ENCODE data around the gene FXYD2.

Gene FXYD2

GRCh38 chr11:117843666-117844484, 19.3 kb upstream of the FXYD2 start:
- no peak overlapping the region for H3K4me3 Mint-ChIP-seq
- H3K9me3 Mint-ChIP-seq = no peaks in the 10 kb centered on the region
- TF ChIP-seq, protein P1, sequence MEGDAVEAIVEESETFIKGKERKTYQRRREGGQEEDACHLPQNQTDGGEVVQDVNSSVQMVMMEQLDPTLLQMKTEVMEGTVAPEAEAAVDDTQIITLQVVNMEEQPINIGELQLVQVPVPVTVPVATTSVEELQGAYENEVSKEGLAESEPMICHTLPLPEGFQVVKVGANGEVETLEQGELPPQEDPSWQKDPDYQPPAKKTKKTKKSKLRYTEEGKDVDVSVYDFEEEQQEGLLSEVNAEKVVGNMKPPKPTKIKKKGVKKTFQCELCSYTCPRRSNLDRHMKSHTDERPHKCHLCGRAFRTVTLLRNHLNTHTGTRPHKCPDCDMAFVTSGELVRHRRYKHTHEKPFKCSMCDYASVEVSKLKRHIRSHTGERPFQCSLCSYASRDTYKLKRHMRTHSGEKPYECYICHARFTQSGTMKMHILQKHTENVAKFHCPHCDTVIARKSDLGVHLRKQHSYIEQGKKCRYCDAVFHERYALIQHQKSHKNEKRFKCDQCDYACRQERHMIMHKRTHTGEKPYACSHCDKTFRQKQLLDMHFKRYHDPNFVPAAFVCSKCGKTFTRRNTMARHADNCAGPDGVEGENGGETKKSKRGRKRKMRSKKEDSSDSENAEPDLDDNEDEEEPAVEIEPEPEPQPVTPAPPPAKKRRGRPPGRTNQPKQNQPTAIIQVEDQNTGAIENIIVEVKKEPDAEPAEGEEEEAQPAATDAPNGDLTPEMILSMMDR (IDR thresholded peaks at IDR 0.05; ENCODE audit: unreplicated experiment in 3 of 3) = peak; percentile 94 to 98 (median 95)
- H3K27ac Mint-ChIP-seq = no peak overlapping the region
- peaks cover 16% of the 10 kb centered on the region for H3K36me3 Mint-ChIP-seq (ENCODE audit: low read depth)
- no peaks in the 10 kb centered on the region for H3K4me1 Mint-ChIP-seq
- H3K27me3 Mint-ChIP-seq (ENCODE audit: low read depth) = no peaks in the 10 kb centered on the region

DNA sequence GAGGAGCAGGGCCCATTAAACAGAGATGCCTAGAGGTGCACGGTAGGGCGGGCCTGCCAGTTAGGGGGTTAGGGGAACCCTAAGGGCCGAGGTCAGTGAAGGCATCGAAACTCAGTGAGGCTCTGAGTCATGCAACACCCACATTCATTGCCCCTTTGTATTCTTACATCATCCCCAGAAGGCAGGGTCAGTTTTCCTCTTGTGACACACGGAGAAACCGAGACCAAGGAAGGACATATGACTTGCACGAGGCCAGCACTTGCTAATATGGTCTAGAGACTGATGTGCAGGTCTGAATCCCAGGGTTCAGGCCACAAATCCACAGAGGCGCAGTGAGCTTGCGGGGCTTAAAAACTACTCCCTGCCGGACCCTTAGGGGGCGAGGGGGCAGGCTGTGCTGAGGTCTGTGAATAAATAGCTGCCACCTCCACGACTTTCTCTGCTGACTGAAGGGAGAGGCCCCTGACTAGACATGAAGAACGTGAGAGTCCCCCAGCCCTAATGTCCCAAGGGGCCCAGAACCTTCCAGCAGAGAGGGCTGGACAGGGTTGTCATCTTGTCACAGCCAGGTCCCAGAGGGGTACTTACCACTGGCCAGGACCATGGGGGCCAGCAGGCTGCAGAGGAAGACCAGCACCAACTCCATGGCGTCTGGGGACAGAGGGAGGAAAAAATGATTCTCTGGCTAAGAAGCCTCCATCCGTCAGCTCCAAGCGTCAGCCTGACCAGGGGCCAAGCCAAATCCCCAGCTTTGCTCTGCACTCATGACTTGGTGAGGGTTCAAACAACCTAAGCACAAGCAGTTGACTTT, 17.8 kb upstream of the FXYD2 start:
- no peak overlapping the region for H3K27ac Mint-ChIP-seq
- peaks cover 13% of the 10 kb centered on the region for H3K36me3 Mint-ChIP-seq (ENCODE audit: low read depth)
- H3K4me1 Mint-ChIP-seq = no peaks in the 10 kb centered on the region
- no peaks in the 10 kb centered on the region for H3K9me3 Mint-ChIP-seq
- H3K4me3 Mint-ChIP-seq = no peak overlapping the region
- H3K27me3 Mint-ChIP-seq (ENCODE audit: low read depth) = no peaks in the 10 kb centered on the region
- TF ChIP-seq, protein P1 (IDR thresholded peaks at IDR 0.05; ENCODE audit: unreplicated experiment in 3 of 3) = no peak

- no peaks in the 10 kb centered on the region for H3K9me3 Mint-ChIP-seq
- TF ChIP-seq, protein P1 (IDR thresholded peaks at IDR 0.05; ENCODE audit: unreplicated experiment in 3 of 3) = no peak
- H3K27me3 Mint-ChIP-seq (ENCODE audit: low read depth) = no peaks in the 10 kb centered on the region
- H3K4me1 Mint-ChIP-seq = no peaks in the 10 kb centered on the region
- H3K27ac Mint-ChIP-seq = no peak overlapping the region
- H3K4me3 Mint-ChIP-seq = no peak overlapping the region
- peaks cover 8% of the 10 kb centered on the region for H3K36me3 Mint-ChIP-seq (ENCODE audit: low read depth)
Measured at GRCh38 chr11:117841551-117842031, 17.0 kb upstream of the FXYD2 start.

DNA sequence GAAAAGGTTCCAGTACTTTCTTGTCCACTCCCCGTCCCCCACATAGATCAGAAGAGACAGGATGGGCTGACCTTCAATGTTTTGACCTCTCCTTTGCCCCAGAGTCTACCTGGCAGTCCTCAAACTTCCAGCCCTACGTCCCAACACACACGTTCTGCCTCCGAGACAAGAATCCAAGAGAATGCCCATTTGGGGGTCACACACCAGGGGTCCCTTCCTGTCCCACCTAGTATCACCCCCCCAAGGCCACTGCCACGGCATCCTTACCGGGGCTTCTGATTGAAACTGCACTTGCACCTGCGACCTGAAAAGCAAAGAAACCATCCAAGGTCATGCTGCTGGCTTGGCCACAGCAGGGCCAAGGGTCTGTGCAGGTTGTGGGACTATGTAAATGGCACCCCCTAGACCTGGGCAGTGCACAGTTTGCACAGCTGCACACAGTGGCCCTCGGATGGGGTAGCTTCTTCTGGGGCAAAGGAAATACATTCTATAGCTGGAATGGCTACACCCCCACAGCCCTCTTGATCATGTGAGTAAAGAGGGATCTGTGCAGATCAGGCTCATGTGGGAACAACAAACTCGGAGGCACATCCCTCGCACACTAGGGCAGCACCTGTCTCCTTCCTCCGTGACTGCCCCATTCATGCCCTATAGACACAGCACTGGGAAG, 16.5 kb upstream of the FXYD2 start:
- Mint-ChIP-seq H3K9me3 (no peaks in the 10 kb centered on the region), H3K4me1 (no peaks in the 10 kb centered on the region), H3K36me3 (ENCODE audit: low read depth) (peaks cover 8% of the 10 kb centered on the region), H3K27me3 (ENCODE audit: low read depth) (no peaks in the 10 kb centered on the region), H3K4me3 (no peak overlapping the region), H3K27ac (no peak overlapping the region)
- TF ChIP-seq, protein P1 (IDR thresholded peaks at IDR 0.05; ENCODE audit: unreplicated experiment in 3 of 3) = no peak

DNA sequence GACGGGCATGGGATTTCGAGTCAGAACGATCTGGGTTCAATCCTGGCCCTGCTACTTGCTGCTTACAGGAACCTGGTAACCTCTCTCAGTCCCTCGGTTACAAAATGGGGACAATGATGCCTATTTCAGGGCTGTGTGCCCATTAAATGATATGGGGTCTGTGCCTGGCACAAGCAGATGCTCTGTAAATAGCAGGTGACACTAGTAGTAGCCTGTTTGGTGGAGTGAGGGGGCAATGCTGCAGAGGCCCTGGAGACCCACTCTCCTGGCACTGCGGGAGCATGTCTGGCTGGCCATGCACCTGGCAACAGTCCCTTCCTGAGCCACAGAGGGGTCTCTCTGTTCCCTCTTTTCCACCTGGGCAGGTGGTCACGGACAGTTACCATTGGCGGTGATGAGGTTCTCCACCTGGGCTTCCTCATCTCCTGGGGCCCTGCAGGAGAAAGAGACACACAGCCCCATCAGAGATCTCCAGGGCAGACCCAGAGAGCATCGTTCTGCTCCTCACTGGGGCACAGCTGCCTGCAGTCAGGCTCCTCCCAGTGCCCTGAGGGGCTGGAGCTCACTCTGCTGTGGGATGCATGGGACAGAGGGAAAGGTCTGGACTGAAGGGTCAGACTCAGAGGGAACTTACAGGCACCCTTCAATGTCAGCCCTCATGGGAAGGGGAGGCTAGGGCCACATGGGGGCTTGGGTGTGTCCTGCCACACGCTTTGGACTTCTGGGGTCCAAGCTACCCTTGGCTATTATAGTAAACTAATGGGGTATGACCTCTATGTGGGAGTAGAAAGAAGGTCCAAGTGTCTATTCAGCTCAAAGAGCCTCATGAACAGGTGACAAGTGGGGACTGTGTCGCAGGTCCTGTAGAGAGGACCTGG, 15.6 kb upstream of the FXYD2 start:
- Mint-ChIP-seq H3K27me3 (ENCODE audit: low read depth) (no peaks in the 10 kb centered on the region), H3K27ac (no peak overlapping the region), H3K36me3 (ENCODE audit: low read depth) (peaks cover 8% of the 10 kb centered on the region), H3K4me1 (no peaks in the 10 kb centered on the region), H3K9me3 (no peaks in the 10 kb centered on the region), H3K4me3 (no peak overlapping the region)
- TF ChIP-seq, protein P1 (IDR thresholded peaks at IDR 0.05; ENCODE audit: unreplicated experiment in 3 of 3) = no peak
